ENCODE results near the gene FHIP1A. TPM values are rescaled to one million over a fixed set of nuclear protein-coding genes. Genes with fewer than 3 reads are reported as not detected.

FHIP1A gene
- total and polyA plus RNA-seq, 2 of the 13 experiments (the other 11 are each of a cell fraction or from before 2014, with no cell fraction given) = 4.1 to 6.2 TPM

DNA sequence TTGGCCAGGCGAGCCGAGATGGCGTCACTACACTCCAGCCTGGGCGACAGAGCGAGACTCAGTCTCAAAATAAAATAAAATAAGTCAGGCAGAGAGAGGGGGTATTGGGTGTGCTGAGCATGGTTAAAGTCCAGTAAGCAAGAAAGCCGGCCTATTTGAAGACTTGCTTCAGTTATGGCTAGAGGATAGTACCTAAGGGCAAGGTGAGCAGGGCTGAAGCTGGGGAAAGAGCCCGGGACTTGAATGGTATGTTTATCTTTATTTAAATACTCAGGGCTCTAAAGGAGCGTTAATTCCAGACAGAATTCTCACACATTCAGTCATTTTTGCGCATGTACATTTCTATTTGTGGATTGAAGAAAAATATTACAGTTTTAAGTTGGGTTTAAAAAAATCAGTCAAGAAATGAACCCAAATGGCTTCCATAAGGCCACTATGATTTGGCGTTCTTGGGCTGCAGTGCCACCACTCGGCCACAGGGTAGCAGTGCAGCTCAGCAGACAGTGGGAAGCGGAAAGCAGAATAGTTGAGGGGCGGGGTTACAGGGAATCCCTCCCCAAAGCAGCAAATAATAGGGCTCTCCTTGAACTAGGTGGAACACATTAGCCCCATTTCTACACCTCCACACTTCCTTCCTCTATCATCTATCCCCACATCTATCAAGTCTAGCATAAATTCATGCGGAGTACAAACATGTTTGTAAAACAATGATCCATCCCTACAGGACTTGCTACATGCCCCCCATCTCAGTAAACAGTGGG, 46.4 kb upstream of the FHIP1A start (continued):
- TF ChIP-seq YY1 (IDR thresholded peaks at IDR 0.05; ENCODE audit: insufficient read depth, insufficient replicate concordance, low read depth, low read length) = peak; percentile 58
- TF ChIP-seq ZNF264 (CRISPR knock-in tag; IDR thresholded peaks at IDR 0.05) = no peak
- no peak for TF ChIP-seq SMAD1 (CRISPR knock-in tag; IDR thresholded peaks at IDR 0.05; ENCODE audit: borderline replicate concordance, low read depth)
- TF ChIP-seq, protein P1, sequence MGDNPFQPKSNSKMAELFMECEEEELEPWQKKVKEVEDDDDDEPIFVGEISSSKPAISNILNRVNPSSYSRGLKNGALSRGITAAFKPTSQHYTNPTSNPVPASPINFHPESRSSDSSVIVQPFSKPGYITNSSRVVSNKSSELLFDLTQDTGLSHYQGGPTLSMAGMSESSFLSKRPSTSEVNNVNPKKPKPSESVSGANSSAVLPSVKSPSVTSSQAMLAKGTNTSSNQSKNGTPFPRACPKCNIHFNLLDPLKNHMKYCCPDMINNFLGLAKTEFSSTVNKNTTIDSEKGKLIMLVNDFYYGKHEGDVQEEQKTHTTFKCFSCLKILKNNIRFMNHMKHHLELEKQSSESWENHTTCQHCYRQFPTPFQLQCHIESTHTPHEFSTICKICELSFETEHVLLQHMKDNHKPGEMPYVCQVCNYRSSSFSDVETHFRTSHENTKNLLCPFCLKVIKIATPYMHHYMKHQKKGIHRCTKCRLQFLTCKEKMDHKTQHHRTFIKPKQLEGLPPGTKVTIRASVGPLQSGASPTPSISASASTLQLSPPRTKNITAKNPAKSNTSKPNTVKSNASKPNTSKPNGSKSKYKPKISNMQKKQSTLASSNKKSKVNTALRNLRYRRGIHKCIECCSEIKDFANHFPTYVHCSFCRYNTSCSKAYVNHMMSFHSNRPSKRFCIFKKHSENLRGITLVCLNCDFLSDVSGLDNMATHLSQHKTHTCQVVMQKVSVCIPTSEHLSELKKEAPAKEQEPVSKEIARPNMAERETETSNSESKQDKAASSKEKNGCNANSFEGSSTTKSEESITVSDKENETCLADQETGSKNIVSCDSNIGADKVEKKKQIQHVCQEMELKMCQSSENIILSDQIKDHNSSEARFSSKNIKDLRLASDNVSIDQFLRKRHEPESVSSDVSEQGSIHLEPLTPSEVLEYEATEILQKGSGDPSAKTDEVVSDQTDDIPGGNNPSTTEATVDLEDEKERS (CRISPR knock-in tag; IDR thresholded peaks at IDR 0.05) = 0 out of 2 replicates have a peak, but pooled peaks have one; percentile 19
- no peak for TF ChIP-seq NFE2 (CRISPR knock-in tag; IDR thresholded peaks at IDR 0.05)
- TF ChIP-seq GLI4 (CRISPR knock-in tag; IDR thresholded peaks at IDR 0.05; ENCODE audit: borderline replicate concordance) = no peak
- TF ChIP-seq KAT7 (CRISPR knock-in tag; IDR thresholded peaks at IDR 0.05; ENCODE audit: borderline replicate concordance) = no peak
- no peak for TF ChIP-seq PHF21A (CRISPR knock-in tag; IDR thresholded peaks at IDR 0.05)
- 0 out of 2 replicates have a peak, but pooled peaks have one; percentile 27 for TF ChIP-seq NR2C2 (CRISPR knock-in tag; IDR thresholded peaks at IDR 0.05; ENCODE audit: borderline replicate concordance)
- TF ChIP-seq GTF3A (CRISPR knock-in tag; conservative IDR thresholded peaks at IDR 0.05) = no peak
- TF ChIP-seq, protein P2, sequence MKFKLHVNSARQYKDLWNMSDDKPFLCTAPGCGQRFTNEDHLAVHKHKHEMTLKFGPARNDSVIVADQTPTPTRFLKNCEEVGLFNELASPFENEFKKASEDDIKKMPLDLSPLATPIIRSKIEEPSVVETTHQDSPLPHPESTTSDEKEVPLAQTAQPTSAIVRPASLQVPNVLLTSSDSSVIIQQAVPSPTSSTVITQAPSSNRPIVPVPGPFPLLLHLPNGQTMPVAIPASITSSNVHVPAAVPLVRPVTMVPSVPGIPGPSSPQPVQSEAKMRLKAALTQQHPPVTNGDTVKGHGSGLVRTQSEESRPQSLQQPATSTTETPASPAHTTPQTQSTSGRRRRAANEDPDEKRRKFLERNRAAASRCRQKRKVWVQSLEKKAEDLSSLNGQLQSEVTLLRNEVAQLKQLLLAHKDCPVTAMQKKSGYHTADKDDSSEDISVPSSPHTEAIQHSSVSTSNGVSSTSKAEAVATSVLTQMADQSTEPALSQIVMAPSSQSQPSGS (CRISPR knock-in tag; IDR thresholded peaks at IDR 0.05) = no peak
- TF ChIP-seq EEA1 (CRISPR knock-in tag; IDR thresholded peaks at IDR 0.05; ENCODE audit: borderline replicate concordance) = no peak
- no peak for TF ChIP-seq BORCS8-MEF2B (CRISPR knock-in tag; IDR thresholded peaks at IDR 0.05)
- TF ChIP-seq RAD21 (CRISPR knock-in tag; IDR thresholded peaks at IDR 0.05) = peak; percentile 94
- no peak for TF ChIP-seq ARNTL (CRISPR knock-in tag; IDR thresholded peaks at IDR 0.05)
- TF ChIP-seq DNMT1 (CRISPR knock-in tag; IDR thresholded peaks at IDR 0.05) = no peak
- peak; percentile 52; the same call in 1 of the 2 replicates for TF ChIP-seq ELF3 (CRISPR knock-in tag; IDR thresholded peaks at IDR 0.05)
- TF ChIP-seq, protein P3, sequence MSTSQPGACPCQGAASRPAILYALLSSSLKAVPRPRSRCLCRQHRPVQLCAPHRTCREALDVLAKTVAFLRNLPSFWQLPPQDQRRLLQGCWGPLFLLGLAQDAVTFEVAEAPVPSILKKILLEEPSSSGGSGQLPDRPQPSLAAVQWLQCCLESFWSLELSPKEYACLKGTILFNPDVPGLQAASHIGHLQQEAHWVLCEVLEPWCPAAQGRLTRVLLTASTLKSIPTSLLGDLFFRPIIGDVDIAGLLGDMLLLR (CRISPR knock-in tag; IDR thresholded peaks at IDR 0.05) = no peak
- TF ChIP-seq, protein P4, sequence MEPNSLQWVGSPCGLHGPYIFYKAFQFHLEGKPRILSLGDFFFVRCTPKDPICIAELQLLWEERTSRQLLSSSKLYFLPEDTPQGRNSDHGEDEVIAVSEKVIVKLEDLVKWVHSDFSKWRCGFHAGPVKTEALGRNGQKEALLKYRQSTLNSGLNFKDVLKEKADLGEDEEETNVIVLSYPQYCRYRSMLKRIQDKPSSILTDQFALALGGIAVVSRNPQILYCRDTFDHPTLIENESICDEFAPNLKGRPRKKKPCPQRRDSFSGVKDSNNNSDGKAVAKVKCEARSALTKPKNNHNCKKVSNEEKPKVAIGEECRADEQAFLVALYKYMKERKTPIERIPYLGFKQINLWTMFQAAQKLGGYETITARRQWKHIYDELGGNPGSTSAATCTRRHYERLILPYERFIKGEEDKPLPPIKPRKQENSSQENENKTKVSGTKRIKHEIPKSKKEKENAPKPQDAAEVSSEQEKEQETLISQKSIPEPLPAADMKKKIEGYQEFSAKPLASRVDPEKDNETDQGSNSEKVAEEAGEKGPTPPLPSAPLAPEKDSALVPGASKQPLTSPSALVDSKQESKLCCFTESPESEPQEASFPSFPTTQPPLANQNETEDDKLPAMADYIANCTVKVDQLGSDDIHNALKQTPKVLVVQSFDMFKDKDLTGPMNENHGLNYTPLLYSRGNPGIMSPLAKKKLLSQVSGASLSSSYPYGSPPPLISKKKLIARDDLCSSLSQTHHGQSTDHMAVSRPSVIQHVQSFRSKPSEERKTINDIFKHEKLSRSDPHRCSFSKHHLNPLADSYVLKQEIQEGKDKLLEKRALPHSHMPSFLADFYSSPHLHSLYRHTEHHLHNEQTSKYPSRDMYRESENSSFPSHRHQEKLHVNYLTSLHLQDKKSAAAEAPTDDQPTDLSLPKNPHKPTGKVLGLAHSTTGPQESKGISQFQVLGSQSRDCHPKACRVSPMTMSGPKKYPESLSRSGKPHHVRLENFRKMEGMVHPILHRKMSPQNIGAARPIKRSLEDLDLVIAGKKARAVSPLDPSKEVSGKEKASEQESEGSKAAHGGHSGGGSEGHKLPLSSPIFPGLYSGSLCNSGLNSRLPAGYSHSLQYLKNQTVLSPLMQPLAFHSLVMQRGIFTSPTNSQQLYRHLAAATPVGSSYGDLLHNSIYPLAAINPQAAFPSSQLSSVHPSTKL (CRISPR knock-in tag; IDR thresholded peaks at IDR 0.05) = peak; percentile 45; the same call in 1 of the 2 replicates
- TF ChIP-seq CENPX (CRISPR knock-in tag; IDR thresholded peaks at IDR 0.05) = no peak

Measured in HepG2 (cell line).